IPS-NIHi7 (cell line): ENCODE results near the gene PPARD.
"Not testable (repeated sequence)": the region's sequence is repeated elsewhere in the genome, so short reads cannot be mapped to it uniquely, and the experiment has no call there.

ENCODE experiments used
- DNase-seq: peaks from one replicate; pipeline ENCODE4 v3.0.0; 2012; ENCODE audit warnings: mixed read lengths; ENCODE audit errors: extremely low spot score

PPARD gene

GRCh38 chr6:35381132-35381531 is 38.8 kb downstream of the PPARD start:
- no peak for DNase-seq

GRCh38 chr6:35382015-35382414 is 39.7 kb downstream of the PPARD start:
- DNase-seq: no peak

- DNase-seq: no peak
Observed at GRCh38 chr6:35385457-35386202, 43.3 kb downstream of the PPARD start.

GRCh38 chr6:35386989-35387388 is 44.6 kb downstream of the PPARD start:
- DNase-seq: no peak

GRCh38 chr6:35388030-35388429 is 45.7 kb downstream of the PPARD start:
- DNase-seq: no peak

GRCh38 chr6:35388772-35389352 is 46.5 kb downstream of the PPARD start:
- no peak for DNase-seq

GRCh38 chr6:35389386-35389785 is 47.0 kb downstream of the PPARD start:
- not testable (repeated sequence) for DNase-seq

GRCh38 chr6:35391240-35391968 is 49.0 kb downstream of the PPARD start:
- DNase-seq: no peak

GRCh38 chr6:35392111-35392702 is 49.8 kb downstream of the PPARD start:
- no peak for DNase-seq

GRCh38 chr6:35392773-35393672 is 50.7 kb downstream of the PPARD start:
- no peak for DNase-seq

- DNase-seq: no peak
Observed at GRCh38 chr6:35396991-35397390, 54.6 kb downstream of the PPARD start.

- peak; percentile 41 for DNase-seq
Observed at GRCh38 chr6:35397806-35398418, 55.6 kb downstream of the PPARD start.

GRCh38 chr6:35398526-35398925 is 56.2 kb downstream of the PPARD start:
- DNase-seq: no peak

GRCh38 chr6:35400111-35400510 is 57.8 kb downstream of the PPARD start:
- no peak for DNase-seq

GRCh38 chr6:35400901-35401311 is 58.5 kb downstream of the PPARD start:
- no peak for DNase-seq

- no peak for DNase-seq
Observed at GRCh38 chr6:35401514-35401913, 59.2 kb downstream of the PPARD start.

- DNase-seq: no peak
Observed at GRCh38 chr6:35402136-35402855, 59.9 kb downstream of the PPARD start.

GRCh38 chr6:35402856-35403191 is 60.5 kb downstream of the PPARD start:
- DNase-seq: no peak

- no peak for DNase-seq
Observed at GRCh38 chr6:35403544-35404442, 61.4 kb downstream of the PPARD start.
